BLaER1 treated with 17β-estradiol and CSF1 and Interleukin-3, amounts not matched to agents 10 nM and 100 nM (cell line): ENCODE results near the gene ITGAL.
A peak's percentile ranks its signal among the peaks of the same experiment; 100 is the strongest.

Source experiments
- H3K27ac ChIP-seq, 11 experiments: shearing (Covaris generic); formaldehyde crosslinking; 2 replicates each; pipeline ENCODE4 v1.8.1; 2022
- H3K27me3 ChIP-seq, 11 experiments: shearing (Covaris generic); formaldehyde crosslinking; 2 replicates each; pipeline ENCODE4 v1.8.1; 2022
- H3K36me3 ChIP-seq, 11 experiments: shearing (Covaris generic); formaldehyde crosslinking; 2 replicates each; pipeline ENCODE4 v1.8.1; 2022
- H3K4me1 ChIP-seq, 10 experiments: shearing (Covaris generic); formaldehyde crosslinking; 2 replicates each; pipeline ENCODE4 v1.8.1; 2022
- H3K4me2 ChIP-seq, 11 experiments: shearing (Covaris generic); formaldehyde crosslinking; 2 replicates each; pipeline ENCODE4 v1.8.1; 2022
- H3K4me3 ChIP-seq, 10 experiments: shearing (Covaris generic); formaldehyde crosslinking; 2 replicates each; pipeline ENCODE4 v1.8.1; 2022
- H3K9ac ChIP-seq, 11 experiments: shearing (Covaris generic); formaldehyde crosslinking; 2 replicates each; pipeline ENCODE4 v1.8.1; 2022
- H3K9me3 ChIP-seq, 11 experiments: shearing (Covaris generic); formaldehyde crosslinking; replicated peaks in 1 of 11; 2 replicates each; pipeline ENCODE4 v1.8.1; 2022
- H4K20me1 ChIP-seq, 11 experiments: shearing (Covaris generic); formaldehyde crosslinking; 2 replicates each; pipeline ENCODE4 v1.8.1; 2022
- Cebpa-rat ChIP-seq, 11 experiments: shearing (Covaris generic); IDR thresholded peaks; 2 replicates each; pipeline ENCODE4 v1.8.1; 2022

The ITGAL gene

DNA sequence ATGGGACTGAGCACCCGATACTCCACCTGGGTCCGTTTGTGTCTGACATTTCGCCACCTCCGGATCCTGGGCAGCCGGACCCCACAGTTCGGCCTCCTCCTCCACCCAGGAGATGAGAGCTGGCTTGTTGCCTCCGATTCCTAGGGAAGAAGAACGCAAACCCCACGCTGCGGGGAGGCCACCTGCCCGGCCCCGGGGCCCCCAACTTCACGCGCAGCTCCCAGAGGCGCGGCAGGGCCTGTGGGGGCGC, 85.1 kb downstream of the ITGAL start:
- H3K4me3 ChIP-seq = peak overlapping the region; percentile 73 to 96 (median 90)
- H3K36me3 ChIP-seq = peaks cover 26 to 39% (median 35%) of the 10 kb centered on the region in 11 experiments
- peak overlapping the region; percentile 88 to 98 (median 96) for H3K9ac ChIP-seq
- peak overlapping the region; percentile 84 to 98 (median 96) for H3K4me2 ChIP-seq
- H4K20me1 ChIP-seq = peaks cover 0 to 25% (median 0%) of the 10 kb centered on the region in 11 experiments; a peak in 8 of 22 replicates
- peaks cover 53 to 85% (median 72%) of the 10 kb centered on the region in 10 experiments for H3K4me1 ChIP-seq
- TF ChIP-seq Cebpa-rat (IDR thresholded peaks at IDR 0.05) = no peak
- peaks cover 8 to 36% (median 31%) of the 10 kb centered on the region in 11 experiments; a peak in 21 of 22 replicates for H3K27me3 ChIP-seq
- peak overlapping the region; percentile 88 to 96 (median 94) for H3K27ac ChIP-seq
- no peaks in the 10 kb centered on the region for H3K9me3 ChIP-seq

DNA sequence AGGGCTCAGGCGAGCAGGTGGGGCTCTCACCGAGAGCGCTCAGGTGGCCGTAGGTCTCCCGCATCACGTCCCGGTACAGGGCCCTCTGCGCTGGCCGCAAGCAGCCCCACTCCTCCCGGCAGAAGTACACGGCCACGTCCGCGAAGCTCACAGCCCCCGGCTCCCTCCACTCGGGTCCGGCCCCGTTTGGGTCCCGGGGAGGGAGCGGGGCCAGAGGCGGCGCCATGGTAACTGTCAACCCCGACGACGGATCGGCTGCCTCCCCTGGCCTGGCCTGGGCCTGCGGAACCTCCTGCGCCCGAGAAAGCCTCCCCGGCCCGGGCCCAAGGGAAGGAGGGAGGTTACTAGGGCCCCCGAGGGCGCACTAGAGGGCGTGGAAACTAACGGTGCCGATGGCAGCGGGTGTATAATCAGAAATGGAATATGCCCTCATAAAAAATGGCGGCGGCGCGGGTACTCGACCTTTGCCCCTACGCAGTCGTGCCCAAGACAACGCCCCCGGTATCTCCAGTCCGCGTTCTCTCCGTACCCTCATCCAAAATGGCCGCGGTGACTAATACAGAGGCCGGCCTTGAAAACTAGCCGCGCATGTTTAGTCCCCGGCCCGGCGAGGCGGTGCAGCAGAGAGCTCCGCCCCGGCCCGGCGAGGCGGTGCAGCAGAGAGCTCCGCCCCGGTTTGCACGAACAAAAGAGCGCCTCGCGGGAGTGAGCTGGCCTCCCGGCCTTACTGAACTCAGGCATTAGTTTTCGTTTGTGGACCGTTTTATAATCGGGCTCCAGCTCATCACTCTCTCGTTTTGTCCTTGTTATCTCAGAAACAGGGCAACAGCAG, 85.6 kb downstream of the ITGAL start, which contains the start of gene ZNF764:
Gene ZNF764, minus strand, starts transcription at position 418 of the 832 bp plus-strand sequence. Its CDS starts 192 bp downstream, at position 226.
- Histone ChIP-seq H3K4me2 (peak within 1 kb of the TSS; percentile 84 to 98 (median 96)), H3K36me3 (peaks cover 22 to 34% (median 29%) of the 10 kb centered on the region in 11 experiments), H3K27me3 (peaks cover 8 to 40% (median 31%) of the 10 kb centered on the region in 11 experiments; a peak in 21 of 22 replicates), H3K4me1 (peaks cover 48 to 80% (median 66%) of the 10 kb centered on the region in 10 experiments), H3K4me3 (peak within 1 kb of the TSS; percentile 73 to 96 (median 90)), H3K27ac (peak within 1 kb of the TSS; percentile 88 to 96 (median 94)), H4K20me1 (peaks cover 0 to 20% (median 0%) of the 10 kb centered on the region in 11 experiments; a peak in 7 of 22 replicates), H3K9ac (peak within 1 kb of the TSS; percentile 88 to 98 (median 96)), H3K9me3 (no peaks in the 10 kb centered on the region)
- no peak for TF ChIP-seq Cebpa-rat (IDR thresholded peaks at IDR 0.05)

DNA sequence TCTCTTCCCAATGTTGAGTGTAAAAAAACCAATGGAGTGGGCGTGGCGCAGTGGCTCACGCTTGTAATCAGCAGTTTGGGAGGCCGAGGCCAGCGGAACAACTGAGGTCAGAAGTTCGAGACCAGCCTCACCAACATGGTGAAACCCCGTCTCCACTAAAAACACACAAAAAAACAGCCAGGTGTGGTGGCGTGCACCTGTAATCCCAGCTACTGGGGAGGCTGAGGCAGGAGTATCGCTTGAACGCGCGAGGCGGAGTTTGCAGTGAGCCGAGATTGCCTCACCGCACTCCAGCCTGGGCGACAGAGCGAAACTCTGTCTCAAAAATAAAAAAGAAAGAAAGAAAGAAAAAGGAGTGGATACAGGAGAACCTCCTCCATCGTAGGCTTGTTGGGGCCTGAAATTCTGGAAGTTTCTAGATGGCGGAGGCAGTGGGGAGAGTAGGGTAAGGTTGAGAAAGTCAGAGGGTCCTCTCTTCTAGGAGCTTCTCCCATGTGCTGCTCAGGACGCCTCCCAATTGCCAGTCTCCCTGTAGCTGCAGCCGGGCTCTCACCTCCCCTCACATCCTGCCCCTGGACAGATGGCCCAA, 86.3 kb downstream of the ITGAL start:
- Histone ChIP-seq H3K36me3 (peaks cover 21 to 27% (median 25%) of the 10 kb centered on the region in 11 experiments), H3K4me1 (peaks cover 41 to 73% (median 59%) of the 10 kb centered on the region in 10 experiments), H3K9me3 (no peaks in the 10 kb centered on the region), H3K27me3 (peaks cover 8 to 40% (median 31%) of the 10 kb centered on the region in 11 experiments; a peak in 21 of 22 replicates), H3K27ac (peak overlapping the region; percentile 45 to 96 (median 94); a peak in 21 of 22 replicates), H3K4me2 (peak overlapping the region; percentile 51 to 98 (median 66)), H4K20me1 (peaks cover 0 to 16% (median 0%) of the 10 kb centered on the region in 11 experiments; a peak in 7 of 22 replicates), H3K4me3 (peak overlapping the region in 8 of 10 experiments; percentile 21 to 96 (median 83); a peak in 10 of 20 replicates), H3K9ac (peak overlapping the region; percentile 49 to 98 (median 93); a peak in 20 of 22 replicates)
- TF ChIP-seq Cebpa-rat (IDR thresholded peaks at IDR 0.05) = no peak

DNA sequence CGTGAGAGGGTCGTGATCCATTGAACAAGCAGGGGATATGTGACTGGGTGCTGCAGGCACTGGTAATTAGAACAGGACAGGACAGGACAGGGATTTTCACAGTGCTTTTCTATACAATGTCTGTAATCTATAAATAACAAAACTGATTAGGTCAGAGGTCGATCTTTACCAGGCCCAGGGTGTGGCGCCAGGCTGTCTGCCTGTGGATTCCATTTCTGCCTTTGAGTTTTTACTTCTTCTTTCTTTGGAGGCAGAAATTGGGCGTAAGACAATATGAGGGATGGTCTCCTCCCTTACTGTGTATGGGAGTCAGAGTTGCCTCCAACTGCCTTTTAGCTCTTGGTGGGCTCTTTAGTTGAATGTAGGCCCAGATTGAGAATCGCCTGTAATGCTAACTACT, 87.1 kb downstream of the ITGAL start:
- Histone ChIP-seq H3K4me2 (peak overlapping the region in 9 of 11 experiments; percentile 51 to 98 (median 80); a peak in 15 of 22 replicates), H3K27ac (peak overlapping the region in 9 of 11 experiments; percentile 1 to 96 (median 93); a peak in 14 of 22 replicates), H3K36me3 (peaks cover 15 to 19% (median 17%) of the 10 kb centered on the region in 11 experiments), H3K27me3 (peaks cover 8 to 40% (median 31%) of the 10 kb centered on the region in 11 experiments; a peak in 21 of 22 replicates), H3K4me3 (no peak overlapping the region), H3K9me3 (no peaks in the 10 kb centered on the region), H3K9ac (peak overlapping the region in 1 of 11 experiments; percentile 2; a peak in 2 of 22 replicates), H3K4me1 (peaks cover 38 to 65% (median 55%) of the 10 kb centered on the region in 10 experiments), H4K20me1 (peaks cover 0 to 10% (median 0%) of the 10 kb centered on the region in 11 experiments; a peak in 6 of 22 replicates)
- no peak for TF ChIP-seq Cebpa-rat (IDR thresholded peaks at IDR 0.05)

DNA sequence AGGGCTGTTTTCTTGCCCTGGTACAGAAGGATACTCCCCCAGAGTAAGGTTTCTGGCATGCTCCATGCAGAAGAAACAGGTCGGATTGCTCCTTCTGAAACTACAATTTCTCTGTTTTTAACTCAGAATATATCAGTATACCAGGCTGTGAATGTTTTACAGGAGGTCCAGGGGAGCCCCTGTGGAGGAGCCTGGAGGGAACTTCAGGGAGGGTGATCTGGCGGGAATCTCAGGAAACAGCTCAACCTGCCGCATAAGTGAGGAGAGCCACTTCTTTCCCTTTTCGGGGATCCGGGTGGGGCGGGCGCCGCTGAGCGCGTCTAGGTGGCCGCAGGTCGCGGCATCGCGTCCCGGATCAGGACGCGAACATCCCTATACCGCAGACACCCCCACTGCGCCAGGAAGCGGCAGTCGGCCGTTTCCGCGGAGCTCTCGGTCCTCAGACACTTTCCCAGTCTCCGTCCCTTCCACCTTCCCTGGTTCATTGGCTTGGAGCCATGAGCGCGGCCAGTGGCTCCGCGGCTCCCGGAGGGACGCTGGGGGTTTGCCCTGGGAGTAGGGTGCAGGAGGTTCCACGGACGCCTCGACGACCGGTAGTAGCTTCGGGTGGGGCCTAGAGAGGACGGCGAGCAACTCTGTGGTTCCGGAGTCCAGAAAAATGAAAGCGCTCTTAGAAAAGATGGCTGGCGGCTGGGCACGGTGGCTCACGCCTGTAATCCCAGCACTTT, 88.7 kb downstream of the ITGAL start:
- Histone ChIP-seq H3K36me3 (peaks cover 0 to 3% (median 2%) of the 10 kb centered on the region in 11 experiments; a peak in 9 of 22 replicates), H3K4me2 (peak overlapping the region; percentile 74 to 98 (median 90)), H3K9me3 (no peaks in the 10 kb centered on the region), H3K27me3 (peaks cover 8 to 40% (median 31%) of the 10 kb centered on the region in 11 experiments; a peak in 21 of 22 replicates), H4K20me1 (no peaks in the 10 kb centered on the region), H3K27ac (peak overlapping the region; percentile 66 to 83 (median 73)), H3K4me1 (peaks cover 36 to 56% (median 48%) of the 10 kb centered on the region in 10 experiments), H3K4me3 (peak overlapping the region; percentile 49 to 70 (median 56)), H3K9ac (peak overlapping the region; percentile 53 to 81 (median 76))
- TF ChIP-seq Cebpa-rat (IDR thresholded peaks at IDR 0.05) = no peak

DNA sequence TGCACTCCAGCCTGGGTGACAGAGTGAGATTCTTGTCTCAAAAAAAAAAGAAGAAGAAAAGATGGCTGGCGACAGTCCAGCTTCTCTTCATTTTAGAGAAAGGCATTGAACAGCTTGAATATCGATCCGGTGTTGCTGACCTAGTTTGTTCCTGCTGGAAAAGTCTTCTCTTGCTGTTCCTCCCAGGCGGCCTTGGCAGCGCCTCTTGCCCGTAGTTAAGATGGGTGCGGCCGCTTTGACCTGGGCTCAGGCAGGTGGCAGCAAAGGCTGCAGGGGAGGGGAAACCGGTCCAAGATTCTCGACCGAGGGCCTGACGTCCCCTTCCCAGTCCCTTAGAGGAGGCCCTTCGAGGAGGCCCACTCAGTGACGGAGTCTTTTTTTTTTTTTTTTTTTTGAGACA, 89.5 kb downstream of the ITGAL start:
- Histone ChIP-seq H4K20me1 (no peaks in the 10 kb centered on the region), H3K27ac (peak overlapping the region; percentile 66 to 83 (median 73)), H3K9me3 (no peaks in the 10 kb centered on the region), H3K4me1 (peaks cover 29 to 56% (median 44%) of the 10 kb centered on the region in 10 experiments), H3K36me3 (no peaks in the 10 kb centered on the region), H3K4me3 (peak overlapping the region in 9 of 10 experiments; percentile 49 to 70 (median 58); a peak in 14 of 20 replicates), H3K9ac (peak overlapping the region; percentile 53 to 81 (median 76); a peak in 20 of 22 replicates), H3K4me2 (peak overlapping the region; percentile 74 to 98 (median 90)), H3K27me3 (peaks cover 8 to 40% (median 31%) of the 10 kb centered on the region in 11 experiments; a peak in 21 of 22 replicates)
- no peak for TF ChIP-seq Cebpa-rat (IDR thresholded peaks at IDR 0.05)

DNA sequence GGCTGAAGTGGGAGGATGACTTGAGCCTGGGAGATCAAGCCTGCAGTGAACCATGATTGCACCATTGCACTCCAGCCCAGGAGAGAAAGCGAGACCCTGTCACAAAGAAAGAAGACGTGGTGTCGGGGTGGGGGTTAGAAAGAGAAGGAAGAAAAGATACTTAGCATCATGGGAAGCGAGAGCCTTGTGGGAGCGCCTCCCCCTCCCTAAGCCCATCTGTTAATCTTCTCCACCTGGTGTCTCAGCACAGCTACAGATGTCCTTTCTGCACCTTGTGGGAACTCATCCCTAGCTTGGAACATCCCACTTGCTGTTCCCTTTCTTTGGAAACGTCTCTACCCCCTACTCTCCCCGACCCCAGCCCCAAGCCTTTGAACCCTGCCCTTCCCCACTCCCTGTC, 93.0 kb downstream of the ITGAL start:
- Histone ChIP-seq H3K36me3 (no peaks in the 10 kb centered on the region; a peak in 1 of 22 replicates), H3K27me3 (peaks cover 8 to 25% (median 20%) of the 10 kb centered on the region in 11 experiments; a peak in 21 of 22 replicates), H3K27ac (peak overlapping the region in 2 of 11 experiments; percentile 96 to 99; a peak in 2 of 22 replicates), H3K4me1 (peaks cover 48 to 69% (median 60%) of the 10 kb centered on the region in 10 experiments), H3K4me3 (no peak overlapping the region), H4K20me1 (no peaks in the 10 kb centered on the region), H3K9ac (no peak overlapping the region), H3K9me3 (no peaks in the 10 kb centered on the region), H3K4me2 (no peak overlapping the region)
- no peak for TF ChIP-seq Cebpa-rat (IDR thresholded peaks at IDR 0.05)

DNA sequence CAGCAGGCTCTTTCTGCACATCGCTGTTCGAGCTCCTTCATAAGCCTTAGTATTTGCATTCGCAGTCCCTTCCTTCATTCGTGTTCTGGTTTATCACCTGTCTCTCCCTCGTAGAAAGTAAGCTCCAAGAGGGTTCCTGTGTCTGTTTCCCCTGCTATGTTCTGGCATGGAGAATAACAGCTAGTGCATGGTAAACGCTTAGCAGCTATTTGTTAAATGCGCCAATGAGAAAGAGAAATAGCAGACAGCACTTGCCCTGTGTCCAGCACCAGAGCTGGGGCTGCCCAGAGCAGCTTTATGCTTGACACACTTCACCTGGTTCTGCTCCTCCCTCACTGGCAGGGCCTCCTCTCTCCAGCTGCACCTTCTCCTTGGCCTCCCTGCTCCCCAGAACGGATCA, 93.4 kb downstream of the ITGAL start:
- H3K27me3 ChIP-seq = peaks cover 5 to 20% (median 15%) of the 10 kb centered on the region in 11 experiments; a peak in 21 of 22 replicates
- peaks cover 50 to 69% (median 60%) of the 10 kb centered on the region in 10 experiments for H3K4me1 ChIP-seq
- no peaks in the 10 kb centered on the region for H4K20me1 ChIP-seq
- no peaks in the 10 kb centered on the region; a peak in 1 of 22 replicates for H3K36me3 ChIP-seq
- peak overlapping the region in 2 of 11 experiments; percentile 26 to 41; a peak in 2 of 22 replicates for H3K9ac ChIP-seq
- peak overlapping the region in 7 of 11 experiments; percentile 18 to 99 (median 98); a peak in 11 of 22 replicates for H3K27ac ChIP-seq
- peak overlapping the region in 4 of 11 experiments; percentile 99 to 100 (median 99); a peak in 4 of 22 replicates for H3K4me2 ChIP-seq
- no peak overlapping the region for H3K4me3 ChIP-seq
- no peaks in the 10 kb centered on the region for H3K9me3 ChIP-seq
- TF ChIP-seq Cebpa-rat (IDR thresholded peaks at IDR 0.05) = no peak
